HG03558 (cell line): ENCODE measurements around the gene LDLRAD2.
"Not testable (repeated sequence)": the region's sequence is repeated elsewhere in the genome, so short reads cannot be mapped to it uniquely, and the experiment has no call there.

Source experiments
- ATAC-seq: cut with Tn5 transposase; IDR thresholded peaks from one replicate; pipeline ENCODE4 v1.9.1; 2021; ENCODE audit warnings: moderate number of reproducible peaks; ENCODE audit not compliant: unreplicated experiment; ENCODE audit errors: extremely low read depth

The LDLRAD2 gene, protein sequence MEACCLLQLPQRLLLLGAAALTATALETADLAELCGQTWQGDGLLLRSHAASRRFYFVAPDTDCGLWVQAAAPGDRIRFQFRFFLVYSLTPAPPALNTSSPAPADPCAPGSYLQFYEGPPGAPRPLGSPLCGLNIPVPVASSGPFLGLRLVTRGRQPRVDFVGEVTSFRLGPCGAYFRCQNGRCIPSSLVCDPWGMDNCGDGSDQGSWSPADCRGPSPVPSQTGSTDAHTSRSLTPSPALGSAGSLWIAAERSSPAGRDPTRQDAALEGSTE

DNA sequence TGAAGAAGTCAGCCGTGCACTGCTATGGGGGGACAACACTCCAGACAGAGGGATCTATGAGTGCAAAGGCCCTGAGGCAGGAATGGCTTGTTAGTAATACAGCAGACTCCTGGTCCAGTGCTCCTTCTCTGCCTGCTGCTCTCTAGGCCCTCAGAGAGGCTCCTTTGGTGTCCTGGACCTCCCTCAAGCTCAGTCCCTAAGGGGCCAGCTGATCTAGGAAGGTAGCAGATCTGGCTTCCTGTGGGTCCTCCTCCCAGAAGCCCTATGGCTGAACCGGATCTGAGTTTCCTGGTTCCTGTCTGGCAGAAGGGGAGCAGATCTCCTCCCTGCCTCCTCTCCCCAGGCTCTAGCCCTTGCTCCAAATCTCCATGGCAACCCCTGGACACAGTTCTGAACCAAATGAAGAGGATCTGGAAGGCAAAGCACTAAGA lies at the start of gene LDLRAD2:
Gene LDLRAD2 (plus strand): TSS at position 391 of the 431 bp plus-strand sequence. CDS start 187 bp downstream, outside the sequence.
- ATAC-seq, result no peak

DNA sequence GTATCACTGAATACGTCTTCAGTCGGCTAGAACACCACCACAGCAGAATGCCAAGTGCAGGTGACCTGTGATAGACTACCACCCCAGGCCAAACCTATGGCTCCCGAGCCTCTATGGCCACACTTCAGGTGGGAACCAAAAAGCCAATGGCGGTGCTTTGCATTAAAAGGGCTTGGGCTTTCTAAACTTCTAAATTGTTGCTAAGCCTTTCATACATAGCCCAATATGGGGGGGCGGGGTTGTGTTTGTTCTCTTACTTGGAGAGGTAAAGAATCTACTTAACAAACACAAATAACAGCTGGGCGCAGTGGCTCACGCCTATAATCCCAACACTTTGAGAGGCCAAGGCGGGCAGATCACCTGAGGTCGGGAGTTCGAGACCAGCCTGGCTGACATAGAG lies 48.8 kb upstream of the LDLRAD2 start:
- no peak for ATAC-seq

DNA sequence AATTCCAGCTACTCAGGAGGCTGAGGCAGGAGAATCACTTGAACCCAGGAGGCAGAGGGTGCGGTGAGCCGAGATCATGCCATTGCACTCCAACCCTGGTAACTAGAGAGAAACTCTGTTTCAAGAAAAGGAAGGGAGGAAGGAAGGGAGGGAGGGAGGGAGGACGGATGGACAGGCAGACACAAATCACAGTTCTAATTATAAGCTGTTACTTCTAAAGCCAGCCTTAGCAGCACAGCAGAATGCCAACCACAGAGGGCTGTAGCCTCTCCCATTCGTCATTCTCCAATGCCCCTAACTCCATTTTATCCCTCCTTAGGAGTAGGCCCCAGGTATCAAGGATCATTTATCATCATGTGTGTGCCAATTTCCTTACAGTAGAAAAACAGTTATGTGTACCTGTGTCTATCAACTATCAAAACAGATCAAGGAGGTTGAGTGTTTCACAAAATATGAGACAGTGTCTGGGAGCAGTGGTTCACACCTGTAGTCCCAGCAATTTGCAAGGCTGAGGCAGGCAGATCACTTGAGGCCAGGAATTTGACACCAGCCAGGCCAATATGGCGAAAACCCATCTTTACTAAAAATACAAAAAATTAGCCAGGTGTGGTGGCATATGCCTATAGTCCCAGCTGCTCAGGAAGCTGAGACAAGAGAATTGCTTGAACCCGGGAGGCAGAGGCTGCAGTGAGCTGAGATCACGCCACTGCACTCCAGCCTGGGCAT lies 48.2 kb upstream of the LDLRAD2 start:
- no peak for ATAC-seq

DNA sequence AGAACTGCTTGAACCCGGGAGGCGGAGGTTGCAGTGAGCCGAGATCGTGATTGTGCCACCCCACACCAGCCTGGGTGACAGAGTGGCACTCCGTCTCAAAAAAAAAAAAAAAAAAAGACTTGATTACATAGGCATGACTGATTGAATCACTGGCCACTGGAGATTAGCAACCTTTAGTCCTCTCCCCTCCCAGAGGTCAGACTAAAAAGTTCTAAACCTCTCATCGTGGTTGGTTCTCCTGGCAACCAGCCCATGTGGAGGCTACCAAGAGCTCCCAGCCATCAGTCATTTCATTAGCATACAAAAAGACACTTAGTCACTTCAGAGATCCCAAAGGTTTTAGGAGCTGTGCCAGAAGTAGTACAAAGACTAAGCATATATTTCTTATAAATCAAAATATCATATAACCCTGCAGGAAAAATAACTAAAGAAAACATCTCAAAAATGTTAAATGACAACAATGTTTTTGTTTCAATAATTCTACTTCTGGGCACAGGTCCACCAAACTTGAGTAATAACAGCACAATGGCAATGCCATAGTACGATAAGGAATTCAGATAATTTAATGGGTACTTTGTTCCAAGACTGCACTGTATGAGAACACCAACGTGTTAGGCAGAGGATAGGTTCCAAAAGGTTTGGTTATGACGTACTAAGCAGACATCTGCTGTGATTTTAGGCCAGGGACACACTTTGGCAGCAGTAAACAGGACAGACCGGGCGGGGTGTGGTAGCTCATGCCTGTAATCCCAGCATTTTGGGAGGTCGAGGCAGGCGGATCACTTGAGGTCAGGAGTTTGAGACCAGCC lies 47.2 kb upstream of the LDLRAD2 start:
- ATAC-seq, result no peak

DNA sequence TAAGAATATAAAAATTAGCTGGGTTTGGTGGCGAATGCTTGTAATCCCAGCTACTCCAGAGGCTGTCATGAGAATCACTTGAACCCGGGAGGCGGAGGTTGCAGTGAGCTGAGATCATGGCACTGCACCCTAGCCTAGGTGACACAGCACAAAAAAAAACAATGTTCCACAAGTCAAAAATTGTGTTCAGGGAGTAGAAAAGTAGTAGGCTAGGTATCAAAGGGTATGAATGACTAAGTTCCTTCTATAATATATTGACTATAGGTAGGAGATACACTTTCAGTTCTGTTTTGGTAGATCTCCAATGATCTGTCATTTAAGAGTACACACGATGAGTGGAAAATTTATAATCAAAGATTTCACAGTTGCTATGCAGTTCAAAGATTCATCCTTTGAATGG lies 45.9 kb upstream of the LDLRAD2 start:
- ATAC-seq, result no peak

DNA sequence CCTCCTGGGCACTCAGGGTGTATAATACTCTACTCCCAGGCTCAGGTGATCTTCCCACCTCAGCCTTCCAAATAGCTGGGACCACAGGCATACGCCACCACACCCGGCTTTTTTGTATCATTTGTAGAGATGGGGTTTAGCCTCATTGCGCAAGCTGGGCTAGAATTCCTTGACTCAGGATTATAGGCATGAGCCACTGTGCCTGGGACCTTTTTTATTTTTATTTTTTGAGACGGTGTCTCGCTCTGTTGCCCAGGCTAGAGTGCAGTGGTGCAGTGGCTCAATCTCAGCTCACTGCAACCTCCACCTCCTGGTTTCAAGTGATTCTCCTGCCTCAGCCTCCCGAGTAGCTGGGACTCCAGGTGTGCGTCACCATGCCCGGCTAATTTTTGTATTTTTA lies 45.0 kb upstream of the LDLRAD2 start:
- ATAC-seq, result not testable (repeated sequence)

DNA sequence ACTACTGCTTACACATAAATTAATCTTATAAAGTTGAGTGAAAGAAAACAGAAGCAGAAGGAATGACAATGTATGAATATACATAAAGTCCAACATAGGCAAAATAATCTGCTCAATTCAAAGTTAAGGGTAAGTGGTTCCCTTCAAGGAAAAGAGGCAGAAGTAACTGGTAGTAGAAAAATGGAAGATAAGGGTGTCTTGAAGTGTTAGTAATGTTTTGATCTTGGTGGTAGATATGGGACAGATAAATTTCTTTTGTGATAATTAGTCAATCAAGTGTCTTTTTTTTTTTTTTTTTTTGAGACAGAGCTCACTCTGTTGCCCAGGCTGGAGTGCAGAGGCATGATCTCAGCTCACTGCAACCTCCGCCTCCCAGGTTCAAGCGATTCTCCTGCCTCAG lies 41.9 kb upstream of the LDLRAD2 start:
- no peak for ATAC-seq

DNA sequence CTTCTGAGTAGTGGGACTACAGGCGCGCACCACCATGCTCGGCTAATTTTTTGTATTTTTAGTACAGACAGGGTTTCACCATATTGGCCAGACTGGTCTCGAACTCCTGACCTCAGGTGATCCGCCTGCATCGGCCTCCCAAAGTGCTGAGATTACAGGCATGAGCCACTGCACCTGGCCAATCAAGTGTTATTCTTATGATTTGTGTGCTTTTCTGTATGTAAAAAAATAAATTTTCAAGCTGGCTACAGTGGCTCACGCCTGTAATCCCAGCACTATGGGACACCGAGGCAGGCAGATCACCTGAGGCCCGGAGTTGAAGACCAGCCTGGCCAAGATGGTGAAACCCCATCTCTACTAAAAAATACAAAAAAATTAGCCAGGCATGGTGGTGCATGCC lies 41.5 kb upstream of the LDLRAD2 start:
- not testable (repeated sequence) for ATAC-seq

DNA sequence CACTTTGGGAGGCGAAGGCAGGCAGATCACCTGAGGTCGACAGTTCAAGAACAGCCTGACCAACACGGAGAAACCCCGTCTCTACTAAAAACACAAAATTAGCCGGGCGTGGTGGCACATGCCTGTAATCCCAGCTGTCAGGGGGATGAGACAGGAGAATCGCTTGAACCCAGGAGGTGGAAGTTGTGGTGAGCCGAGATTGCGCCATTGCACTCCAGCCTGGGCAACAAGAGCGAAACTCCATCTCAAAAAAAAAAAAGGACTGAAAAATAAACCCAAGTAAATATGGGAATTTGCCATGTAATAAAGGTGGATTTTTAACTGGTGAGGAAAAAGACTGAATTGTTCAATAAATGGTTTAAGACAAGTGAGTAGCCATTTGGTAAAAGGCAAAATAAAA lies 40.4 kb upstream of the LDLRAD2 start:
- not testable (repeated sequence) for ATAC-seq

DNA sequence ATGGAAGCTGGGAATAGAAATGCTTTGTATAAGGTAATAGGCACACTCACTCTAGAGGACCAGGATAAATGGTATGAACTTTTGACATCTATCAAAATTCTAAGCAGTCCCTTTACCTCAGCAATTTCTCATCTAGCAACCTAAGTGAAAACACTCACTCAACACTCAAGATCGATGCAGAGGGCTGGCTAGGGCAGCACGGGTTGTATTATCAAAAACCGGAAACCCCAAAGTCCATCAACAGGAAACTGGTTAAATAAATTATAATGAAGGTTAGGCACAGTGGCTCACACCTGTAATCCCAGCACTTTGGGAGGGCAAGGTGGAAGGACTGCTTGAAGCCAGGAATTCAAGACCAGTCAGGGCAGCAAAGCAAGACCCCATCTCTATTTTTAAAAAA lies 38.5 kb upstream of the LDLRAD2 start:
- no peak for ATAC-seq

DNA sequence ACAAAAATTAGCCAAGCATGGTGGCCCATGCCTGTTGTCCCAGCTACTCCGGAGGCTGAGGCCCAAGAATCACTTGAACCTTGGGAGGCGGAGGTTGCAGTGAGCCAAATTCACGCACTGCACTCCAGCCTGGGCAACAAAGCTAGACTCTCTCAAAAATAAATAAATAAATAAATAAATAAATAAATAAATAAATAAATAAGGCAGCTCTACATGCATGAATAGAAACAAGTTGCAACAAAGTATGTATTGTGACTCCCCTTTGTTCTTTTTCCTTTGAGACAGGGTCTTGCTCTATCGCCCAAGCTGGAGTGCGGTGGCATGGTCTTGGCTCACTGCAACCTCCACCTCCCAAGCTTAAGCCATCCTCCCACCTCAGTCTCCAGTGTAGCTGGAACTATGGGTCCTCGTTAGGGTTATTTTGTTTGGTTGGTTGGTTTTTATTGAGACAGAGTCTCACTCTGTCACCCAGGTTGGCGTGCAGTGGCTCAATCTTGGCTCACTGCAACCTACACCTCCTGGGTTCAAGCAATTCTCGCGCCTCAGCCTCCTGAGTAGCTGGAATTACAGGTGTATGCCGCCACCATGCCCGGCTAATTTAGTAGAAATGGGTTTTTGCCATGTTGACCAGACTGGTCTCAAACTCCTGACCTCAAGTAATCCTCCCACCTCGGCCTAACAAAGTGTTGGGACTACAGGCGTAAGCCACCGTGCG lies 37.1 kb upstream of the LDLRAD2 start:
- no peak for ATAC-seq

DNA sequence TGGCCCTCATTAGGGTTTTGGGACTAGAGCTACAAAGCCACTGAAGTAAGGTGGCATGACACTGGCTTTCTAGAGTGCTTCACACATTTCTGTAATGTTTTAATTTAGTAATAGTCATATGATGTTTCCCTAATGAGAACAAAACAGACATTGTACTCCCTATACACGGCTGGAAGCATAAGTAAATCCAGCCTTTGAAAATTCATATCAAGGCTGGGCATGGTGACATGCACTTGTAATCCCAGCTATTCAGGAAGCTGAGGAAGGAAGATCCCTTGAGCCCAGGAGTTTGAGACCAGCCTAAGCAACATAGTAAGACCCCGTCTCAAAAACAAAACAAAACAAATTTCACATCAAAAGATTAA lies 36.5 kb upstream of the LDLRAD2 start:
- no peak for ATAC-seq

DNA sequence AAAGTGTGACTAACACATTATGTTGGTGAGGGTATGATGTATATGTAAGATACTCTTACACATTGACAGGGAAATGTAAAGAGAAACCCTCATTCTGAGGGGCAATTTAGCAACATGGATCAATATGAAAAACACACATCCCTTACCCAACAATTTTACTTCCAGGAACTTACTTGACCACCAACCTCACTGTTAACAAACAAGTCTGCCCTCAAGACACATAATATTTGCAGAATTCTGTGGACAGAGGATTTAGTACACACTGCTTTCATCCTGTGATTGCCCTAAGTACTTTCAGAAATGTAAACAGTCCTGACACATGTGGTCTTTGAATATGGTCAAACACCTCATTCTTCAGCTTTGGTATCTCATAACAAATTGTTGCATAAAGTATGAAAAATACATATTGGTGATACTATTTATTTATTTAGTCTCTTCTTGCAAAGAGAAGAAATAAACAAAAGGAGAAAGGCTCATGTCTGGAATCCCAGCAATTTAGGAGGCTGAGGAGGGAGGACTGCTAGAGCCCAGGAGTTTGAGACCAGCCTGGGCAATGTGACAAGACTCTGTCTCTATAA lies 36.0 kb upstream of the LDLRAD2 start:
- ATAC-seq, result no peak

DNA sequence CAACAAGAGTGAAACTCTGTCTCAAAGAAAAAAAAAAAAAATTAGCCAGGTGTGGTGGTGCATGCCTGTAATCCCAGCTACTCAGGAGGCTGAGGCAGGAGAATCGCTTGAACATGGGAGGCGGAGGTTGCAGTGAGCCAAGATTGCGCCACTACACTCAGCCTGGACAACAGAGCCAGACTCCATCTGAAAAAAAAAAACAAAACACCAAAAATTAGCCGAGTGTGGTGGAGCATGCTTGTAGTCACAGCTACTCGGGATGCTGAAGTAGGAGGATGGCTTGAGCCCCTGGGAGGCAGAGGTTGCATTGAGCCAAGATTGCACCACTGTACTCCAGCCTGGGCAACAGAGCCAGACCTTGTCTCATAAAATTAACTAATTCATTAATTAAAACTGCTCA lies 35.1 kb upstream of the LDLRAD2 start:
- not testable (repeated sequence) for ATAC-seq

DNA sequence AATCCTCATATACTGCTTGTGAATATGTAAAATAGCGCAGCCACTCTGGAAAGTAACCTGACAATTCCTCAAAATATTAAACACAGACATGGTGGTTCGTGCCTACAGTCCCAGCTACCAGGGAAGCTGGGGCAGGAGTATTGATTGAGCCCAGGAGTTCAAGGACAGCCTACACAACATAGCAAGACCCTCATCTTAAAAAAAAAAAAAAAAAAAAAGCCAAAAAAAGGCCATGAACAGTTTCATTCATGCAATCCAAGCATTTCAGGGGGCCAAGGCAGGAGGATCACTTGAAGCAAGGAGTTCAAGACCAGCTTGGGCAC lies 33.7 kb upstream of the LDLRAD2 start:
- ATAC-seq, result no peak

DNA sequence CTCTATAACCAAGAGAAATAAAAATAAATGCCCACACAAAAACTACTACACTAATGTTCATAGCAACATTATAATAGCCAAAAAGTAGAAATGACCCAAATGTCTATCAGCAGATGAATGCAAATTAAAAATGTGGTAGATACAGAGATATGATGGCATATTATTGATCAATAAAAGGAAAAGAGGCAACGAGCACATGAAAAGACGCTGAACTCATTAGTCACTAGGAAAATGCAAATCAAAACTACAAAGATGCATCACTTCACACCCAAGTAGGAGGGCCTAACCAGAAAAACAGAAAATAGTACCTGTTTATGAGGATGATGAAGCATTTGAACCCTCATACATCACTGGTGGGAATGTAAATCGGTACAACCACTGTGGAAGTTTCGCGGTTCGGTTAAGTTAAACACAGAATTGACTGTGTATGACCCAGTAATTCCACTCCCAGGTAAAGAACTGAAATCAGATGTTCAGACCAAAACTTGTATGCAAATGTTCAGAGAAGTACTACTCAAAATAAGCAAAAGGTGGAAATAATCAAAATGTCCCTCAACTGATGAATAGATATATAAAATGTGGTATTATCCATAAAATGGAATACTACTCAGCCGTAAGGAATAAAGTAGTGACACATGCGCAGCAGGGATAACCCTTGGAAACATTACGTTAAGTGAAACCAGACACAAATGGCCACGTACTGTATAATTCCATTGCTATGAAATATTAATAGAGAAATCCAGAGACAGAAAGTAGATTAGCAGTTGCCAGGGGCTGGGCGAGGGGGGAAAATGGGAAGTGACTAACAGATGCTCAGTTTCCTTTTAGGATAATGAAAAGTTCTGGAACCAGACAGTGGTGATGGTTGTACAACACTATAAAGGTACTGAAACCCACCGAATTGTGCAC lies 32.2 kb upstream of the LDLRAD2 start:
- ATAC-seq, result no peak

DNA sequence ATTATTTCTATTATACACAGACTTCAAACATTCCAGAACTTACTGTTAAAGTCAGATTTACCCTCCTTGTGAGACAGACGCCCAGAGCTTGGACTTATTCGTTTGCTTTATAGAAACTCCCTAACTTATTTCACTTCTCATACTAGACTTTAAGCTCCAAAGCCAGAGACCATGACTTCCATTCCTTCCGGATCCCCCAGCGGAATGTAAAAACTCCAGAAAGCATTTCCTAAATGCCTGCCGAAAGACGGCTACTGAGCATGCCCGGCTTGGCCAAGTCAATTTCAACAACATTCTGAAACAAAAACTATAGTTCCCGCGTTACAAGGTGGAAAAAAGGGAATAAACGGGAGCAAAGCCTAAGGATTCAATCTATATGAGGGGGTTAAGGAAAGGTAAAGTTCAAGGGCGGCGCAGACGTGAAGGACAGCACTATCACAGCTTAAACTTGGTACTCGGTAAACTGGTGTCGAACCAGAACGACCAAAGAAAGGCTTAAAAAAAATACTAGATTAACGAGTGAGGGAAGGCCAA lies 30.2 kb upstream of the LDLRAD2 start:
- no peak for ATAC-seq

DNA sequence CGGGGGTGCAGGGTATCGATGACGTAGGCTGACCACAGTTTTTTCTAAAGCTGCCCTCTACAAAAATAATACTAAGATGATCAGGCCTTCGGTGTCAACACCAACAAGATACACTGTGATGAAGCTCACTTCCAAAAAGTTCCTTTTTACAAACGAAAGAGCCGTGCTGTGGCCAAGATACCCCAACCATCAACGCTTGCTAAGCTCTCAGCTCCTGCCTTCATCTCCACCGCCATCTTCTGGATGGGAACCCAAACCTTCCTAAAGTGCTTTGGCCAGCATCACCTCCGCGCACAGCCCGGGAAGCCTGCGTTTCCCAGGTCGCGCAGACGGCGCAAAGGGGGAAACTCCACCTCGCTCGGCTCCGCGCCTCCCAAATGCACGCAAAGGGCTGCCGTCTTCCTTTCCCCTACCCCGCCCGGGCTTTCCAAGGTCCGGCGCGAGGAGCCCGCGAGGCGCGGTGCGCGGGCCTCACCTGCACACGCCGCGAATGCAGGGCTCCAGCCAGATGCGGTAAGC lies 29.7 kb upstream of the LDLRAD2 start:
- ATAC-seq, result no peak
